HG02884 (cell line): ENCODE measurements around the gene CPLX1.

ENCODE experiments used
- ATAC-seq: cut with Tn5 transposase; IDR thresholded peaks from one replicate; pipeline ENCODE4 v1.9.1; 2021; ENCODE audit warnings: mild to moderate bottlenecking, moderate library complexity; ENCODE audit not compliant: unreplicated experiment

CPLX1 gene

GRCh38 chr4:833731-834367, 7.9 kb upstream of the CPLX1 start:
- no peak for ATAC-seq

GRCh38 chr4:833156-833555, 7.2 kb upstream of the CPLX1 start:
- no peak for ATAC-seq

- ATAC-seq, result no peak
Observed at GRCh38 chr4:832536-832935, 6.6 kb upstream of the CPLX1 start.

GRCh38 chr4:832108-832507, 6.2 kb upstream of the CPLX1 start:
- ATAC-seq, result no peak

GRCh38 chr4:831483-831805, 5.5 kb upstream of the CPLX1 start:
- ATAC-seq, result no peak

GRCh38 chr4:830601-831482, 4.9 kb upstream of the CPLX1 start:
- ATAC-seq, result no peak

- ATAC-seq, result no peak
Observed at GRCh38 chr4:829761-830600, 4.1 kb upstream of the CPLX1 start.

- ATAC-seq, result no peak
Observed at GRCh38 chr4:829291-829690, 3.4 kb upstream of the CPLX1 start.

GRCh38 chr4:828641-829271, 2.8 kb upstream of the CPLX1 start:
- no peak for ATAC-seq

- no peak for ATAC-seq
Observed at GRCh38 chr4:827209-828081, 1.5 kb upstream of the CPLX1 start.

GRCh38 chr4:826508-827208, 729 bp upstream of the CPLX1 start:
- ATAC-seq, result no peak

GRCh38 chr4:825063-825970, 612 bp downstream of the CPLX1 start:
- no peak for ATAC-seq

- no peak for ATAC-seq
Observed at GRCh38 chr4:824461-825062, 1.4 kb downstream of the CPLX1 start.

GRCh38 chr4:823761-824460, 2.0 kb downstream of the CPLX1 start:
- no peak for ATAC-seq

- ATAC-seq, result no peak
Observed at GRCh38 chr4:823176-823760, 2.7 kb downstream of the CPLX1 start.

- no peak for ATAC-seq
Observed at GRCh38 chr4:822361-823175, 3.4 kb downstream of the CPLX1 start.
